Fibroblast of lung (primary cell): Measurements from ENCODE around the gene SLC9A3. TPM values are rescaled to one million over a fixed set of nuclear protein-coding genes. Genes with fewer than 3 reads are reported as not detected.

Experiments used
- DNase-seq, 2 donors: peaks; one replicate each; pipeline versions ENCODE4 v3.0.0 to v3.0.0-alpha.2; 2010; ENCODE audit warnings: low read depth in 2 of 2
- H2AFZ ChIP-seq: 2 replicates; pipeline ENCODE4 v1.5.1; 2012; ENCODE audit warnings: low read length, control low read depth, inconsistent platforms
- H3K27ac ChIP-seq: 2 replicates; pipeline ENCODE4 v1.5.1; 2011; ENCODE audit warnings: low read length, control low read depth; ENCODE audit not compliant: insufficient read depth
- H3K27me3 ChIP-seq: 2 replicates; pipeline ENCODE4 v1.5.1; 2011; ENCODE audit warnings: mild to moderate bottlenecking, low read length; ENCODE audit not compliant: control insufficient read depth, insufficient read depth
- H3K36me3 ChIP-seq: 2 replicates; pipeline ENCODE4 v1.5.1; 2011; ENCODE audit warnings: low read length; ENCODE audit not compliant: control insufficient read depth, insufficient read depth
- H3K4me1 ChIP-seq: 2 replicates; pipeline ENCODE4 v1.5.1; 2011; ENCODE audit warnings: low read length; ENCODE audit not compliant: control insufficient read depth, insufficient read depth; ENCODE audit errors: extremely low read depth
- H3K4me2 ChIP-seq: 2 replicates; pipeline ENCODE4 v1.5.1; 2011; ENCODE audit warnings: low read length, control low read depth; ENCODE audit not compliant: insufficient read depth; ENCODE audit errors: extremely low read depth
- H3K4me3 ChIP-seq, 4 experiments: fragments of 200-600 bp in 1 of 4; sonication (generic) in 1 of 4; replicated peaks in 1 of 4; 2 replicates each; pipeline ENCODE4 v1.5.1; 2011 to 2016; ENCODE audit warnings: low read length in 4 of 4, low read depth in 3 of 4, mild to moderate bottlenecking in 3 of 4, control low read depth in 2 of 4, inconsistent platforms in 1 of 4, mixed read lengths in 1 of 4; ENCODE audit not compliant: insufficient read depth in 1 of 4; ENCODE audit errors: control extremely low read depth in 1 of 4
- H3K79me2 ChIP-seq: 2 replicates; pipeline ENCODE4 v1.5.1; 2012; ENCODE audit warnings: mild to moderate bottlenecking, low read length, inconsistent platforms; ENCODE audit not compliant: control insufficient read depth, insufficient read depth
- H3K9ac ChIP-seq: 2 replicates; pipeline ENCODE4 v1.5.1; 2011; ENCODE audit warnings: mild to moderate bottlenecking, low read length, control low read depth; ENCODE audit not compliant: insufficient read depth
- H3K9me3 ChIP-seq: 2 replicates; pipeline ENCODE4 v1.5.1; 2012; ENCODE audit warnings: low read depth, low read length; ENCODE audit not compliant: control insufficient read depth, insufficient read depth
- H4K20me1 ChIP-seq: 2 replicates; pipeline ENCODE4 v1.5.1; 2011; ENCODE audit warnings: low read length; ENCODE audit not compliant: control insufficient read depth, insufficient read depth; ENCODE audit errors: extremely low read depth
- EZH2 ChIP-seq: IDR thresholded peaks from 2 replicates; pipeline ENCODE4 v1.5.1; 2012; ENCODE audit warnings: low read length, control low read depth, mild to moderate bottlenecking; ENCODE audit errors: missing control alignments
- polyA plus RNA-seq, 2 donors: library from polyadenylated mRNA; depleted of rRNA in 1 of 2; stranded (reverse) in 1 of 2; unstranded in 1 of 2; fragments of >200 nt; gene quantifications; 2 replicates each; pipeline ENCODE4 v1.2.1, GENCODE V29; 2011 to 2012; ENCODE audit warnings: missing spikeins in 1 of 2
- total RNA-seq: library from RNA; depleted of rRNA; stranded (reverse); fragments of >200 nt; gene quantifications from 2 replicates; pipeline ENCODE4 v1.2.1, GENCODE V29; 2014
- TF ChIP-seq, protein P1 (sequence below), 2 donors: IDR thresholded peaks in 1 of 2; conservative IDR thresholded peaks in 1 of 2; 1 replicate in 1 of 2; 2 replicates in 1 of 2; pipeline ENCODE4 v1.5.1; 2011 to 2012; ENCODE audit warnings: low read length in 2 of 2, control low read depth in 1 of 2, inconsistent platforms in 1 of 2, low read depth in 1 of 2, mild to moderate bottlenecking in 1 of 2

SLC9A3 gene
- total and polyA plus RNA-seq, 2 donors (not counting 1 experiment from before 2014, with no cell fraction given): 0.50 to 0.84 TPM

DNA sequence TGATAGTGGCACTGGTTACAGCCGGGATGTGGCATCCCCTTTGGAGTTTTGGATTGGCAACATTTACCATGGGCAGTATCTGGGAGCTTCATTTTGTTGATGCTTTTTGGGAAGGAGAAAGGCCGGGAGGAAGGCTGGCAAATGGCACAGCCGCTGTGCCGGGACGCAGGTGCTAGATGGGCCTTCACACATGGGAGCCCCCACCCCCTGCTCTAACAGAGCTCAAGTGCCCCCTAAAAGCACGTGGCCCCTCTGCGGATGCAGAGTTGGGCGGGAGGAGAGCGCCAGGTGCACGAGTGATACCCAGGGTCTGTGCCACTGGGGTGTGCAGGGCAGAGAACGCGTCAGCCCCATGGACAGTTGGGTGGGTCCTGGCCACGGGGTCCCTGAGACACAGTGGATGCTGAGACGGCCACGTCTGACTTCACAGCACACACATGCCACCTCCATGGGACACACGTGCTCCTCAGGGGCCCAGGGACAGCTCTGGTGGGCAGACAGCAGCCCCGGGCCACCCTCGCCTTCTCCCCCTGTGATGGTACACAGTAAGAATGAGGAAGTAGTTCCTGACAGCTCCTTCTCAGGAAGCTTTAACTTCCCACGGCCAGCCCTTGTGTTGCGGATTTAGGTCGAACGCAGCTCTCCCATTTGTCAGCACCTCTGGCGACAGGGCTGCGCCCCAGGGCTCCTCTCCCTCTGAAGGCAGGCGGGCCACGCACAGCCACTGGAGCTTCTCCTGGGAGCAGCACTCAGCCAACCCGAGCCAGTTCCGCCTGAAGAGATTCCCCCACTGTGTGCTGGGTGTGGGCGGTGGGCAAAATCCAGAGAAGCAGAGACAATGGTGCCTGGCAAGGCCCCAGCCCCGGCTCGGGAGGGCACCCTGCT lies 10.8 kb downstream of the SLC9A3 start:
- Histone ChIP-seq H3K79me2 (no peaks in the 10 kb centered on the region), H3K27me3 (peaks cover 12% of the 10 kb centered on the region), H4K20me1 (no peaks in the 10 kb centered on the region), H3K4me1 (no peaks in the 10 kb centered on the region), H3K4me3 (no peak overlapping the region), H3K9ac (no peak overlapping the region), H3K9me3 (no peaks in the 10 kb centered on the region), H3K4me2 (no peak overlapping the region), H3K27ac (no peak overlapping the region), H3K36me3 (no peaks in the 10 kb centered on the region), H2AFZ (no peak overlapping the region)
- DNase-seq: no peak
- TF ChIP-seq EZH2: no peak
- TF ChIP-seq, protein P1, sequence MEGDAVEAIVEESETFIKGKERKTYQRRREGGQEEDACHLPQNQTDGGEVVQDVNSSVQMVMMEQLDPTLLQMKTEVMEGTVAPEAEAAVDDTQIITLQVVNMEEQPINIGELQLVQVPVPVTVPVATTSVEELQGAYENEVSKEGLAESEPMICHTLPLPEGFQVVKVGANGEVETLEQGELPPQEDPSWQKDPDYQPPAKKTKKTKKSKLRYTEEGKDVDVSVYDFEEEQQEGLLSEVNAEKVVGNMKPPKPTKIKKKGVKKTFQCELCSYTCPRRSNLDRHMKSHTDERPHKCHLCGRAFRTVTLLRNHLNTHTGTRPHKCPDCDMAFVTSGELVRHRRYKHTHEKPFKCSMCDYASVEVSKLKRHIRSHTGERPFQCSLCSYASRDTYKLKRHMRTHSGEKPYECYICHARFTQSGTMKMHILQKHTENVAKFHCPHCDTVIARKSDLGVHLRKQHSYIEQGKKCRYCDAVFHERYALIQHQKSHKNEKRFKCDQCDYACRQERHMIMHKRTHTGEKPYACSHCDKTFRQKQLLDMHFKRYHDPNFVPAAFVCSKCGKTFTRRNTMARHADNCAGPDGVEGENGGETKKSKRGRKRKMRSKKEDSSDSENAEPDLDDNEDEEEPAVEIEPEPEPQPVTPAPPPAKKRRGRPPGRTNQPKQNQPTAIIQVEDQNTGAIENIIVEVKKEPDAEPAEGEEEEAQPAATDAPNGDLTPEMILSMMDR (conservative IDR thresholded peaks at IDR 0.05 in 1 of 2, IDR thresholded peaks at IDR 0.05 in 1 of 2; ENCODE audit: low read depth in 1 of 2, low read length in 2 of 2): no peak

DNA sequence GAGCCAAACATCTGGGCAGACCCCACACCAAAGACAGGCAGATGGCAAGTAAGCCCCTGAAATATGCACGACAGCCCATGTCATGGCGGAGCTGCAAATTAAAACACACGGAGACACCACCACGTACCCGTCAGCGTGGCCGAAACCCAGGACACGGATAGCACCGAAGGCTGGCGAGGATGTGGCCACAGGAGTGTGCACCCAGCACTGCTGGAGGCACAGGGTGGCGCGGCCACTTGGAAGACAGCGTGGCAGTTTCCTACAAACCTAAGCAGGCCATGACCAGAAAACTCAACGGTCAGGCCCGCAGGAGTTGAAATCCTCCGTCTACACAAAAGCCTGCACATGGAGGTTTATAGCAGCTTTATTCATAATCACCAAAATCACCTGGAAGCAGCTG lies 12.8 kb downstream of the SLC9A3 start:
- no peaks in the 10 kb centered on the region for H4K20me1 ChIP-seq
- H3K79me2 ChIP-seq: no peaks in the 10 kb centered on the region
- no peak overlapping the region for H3K4me2 ChIP-seq
- H3K9ac ChIP-seq: no peak overlapping the region
- TF ChIP-seq, protein P1 (conservative IDR thresholded peaks at IDR 0.05 in 1 of 2, IDR thresholded peaks at IDR 0.05 in 1 of 2; ENCODE audit: low read depth in 1 of 2, low read length in 2 of 2): no peak
- TF ChIP-seq EZH2: no peak
- no peak for DNase-seq
- peaks cover 12% of the 10 kb centered on the region for H3K27me3 ChIP-seq
- H2AFZ ChIP-seq: no peak overlapping the region
- H3K27ac ChIP-seq: no peak overlapping the region
- H3K36me3 ChIP-seq: no peaks in the 10 kb centered on the region
- no peaks in the 10 kb centered on the region for H3K9me3 ChIP-seq
- H3K4me1 ChIP-seq: no peaks in the 10 kb centered on the region
- H3K4me3 ChIP-seq: no peak overlapping the region

DNA sequence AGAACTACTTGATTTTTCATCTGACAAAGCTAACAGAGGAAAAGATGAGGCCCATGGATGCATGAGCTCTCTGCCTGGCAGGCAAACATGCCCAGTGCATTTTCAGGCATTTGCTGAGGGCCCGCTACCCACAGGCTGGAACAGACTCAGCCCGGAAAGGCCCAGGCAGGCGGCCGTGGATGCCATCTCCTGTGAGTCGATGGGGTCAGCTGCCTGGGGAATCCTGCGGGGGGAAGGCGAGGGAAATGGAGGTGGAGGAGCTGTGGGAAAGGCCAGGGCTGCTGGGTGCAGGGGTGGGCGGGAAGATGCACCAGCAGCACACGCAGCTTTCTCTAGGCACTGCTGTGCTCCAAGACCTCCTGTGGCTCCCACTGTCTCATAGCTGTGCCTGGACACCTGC lies 13.7 kb downstream of the SLC9A3 start:
- H3K27me3 ChIP-seq: peaks cover 12% of the 10 kb centered on the region
- no peak overlapping the region for H3K27ac ChIP-seq

More for the DNA sequence above, 13.7 kb downstream of the SLC9A3 start:
- Histone ChIP-seq H3K9ac (no peak overlapping the region), H3K4me2 (no peak overlapping the region), H3K4me3 (no peak overlapping the region), H3K4me1 (no peaks in the 10 kb centered on the region), H3K79me2 (no peaks in the 10 kb centered on the region), H3K9me3 (no peaks in the 10 kb centered on the region), H3K36me3 (no peaks in the 10 kb centered on the region), H4K20me1 (no peaks in the 10 kb centered on the region), H2AFZ (no peak overlapping the region)
- DNase-seq: no peak
- TF ChIP-seq, protein P1 (conservative IDR thresholded peaks at IDR 0.05 in 1 of 2, IDR thresholded peaks at IDR 0.05 in 1 of 2; ENCODE audit: low read depth in 1 of 2, low read length in 2 of 2): no peak
- no peak for TF ChIP-seq EZH2
